ENCODE results near the gene KLF16. TPM values are rescaled to one million over a fixed set of nuclear protein-coding genes. Genes with fewer than 3 reads are reported as not detected.

KLF16 gene
- total RNA-seq, 1 donor = 6.9 TPM

GRCh38 chr19:1833540-1833939, 29.8 kb downstream of the KLF16 start:
- H3K4me3 ChIP-seq (ENCODE audit: insufficient read depth, low read length) = no peak overlapping the region
- H3K27me3 ChIP-seq (ENCODE audit: insufficient read depth, low read length) = no peaks in the 10 kb centered on the region
- H3K36me3 ChIP-seq (ENCODE audit: insufficient read depth, low read length) = peaks cover 7% of the 10 kb centered on the region
- no peak for DNase-seq (ENCODE audit: insufficient read length, low spot score, missing footprints)
- H3K4me2 ChIP-seq (ENCODE audit: insufficient read depth, low read length) = no peak overlapping the region
- peaks cover 2% of the 10 kb centered on the region for H3K4me1 ChIP-seq (ENCODE audit: insufficient read depth, low read length)
- H3K27ac ChIP-seq (ENCODE audit: low read depth, low read length) = no peak overlapping the region
- H3K9me3 ChIP-seq (ENCODE audit: low read depth, low read length) = no peaks in the 10 kb centered on the region
- peaks cover 89% of the 10 kb centered on the region for H3K79me2 ChIP-seq (ENCODE audit: insufficient read depth, low read length)
- H4K20me1 ChIP-seq (ENCODE audit: insufficient read depth, low read length) = peaks cover 72% of the 10 kb centered on the region
- no peak overlapping the region for H2AFZ ChIP-seq (ENCODE audit: low read length)
- TF ChIP-seq, protein P1, sequence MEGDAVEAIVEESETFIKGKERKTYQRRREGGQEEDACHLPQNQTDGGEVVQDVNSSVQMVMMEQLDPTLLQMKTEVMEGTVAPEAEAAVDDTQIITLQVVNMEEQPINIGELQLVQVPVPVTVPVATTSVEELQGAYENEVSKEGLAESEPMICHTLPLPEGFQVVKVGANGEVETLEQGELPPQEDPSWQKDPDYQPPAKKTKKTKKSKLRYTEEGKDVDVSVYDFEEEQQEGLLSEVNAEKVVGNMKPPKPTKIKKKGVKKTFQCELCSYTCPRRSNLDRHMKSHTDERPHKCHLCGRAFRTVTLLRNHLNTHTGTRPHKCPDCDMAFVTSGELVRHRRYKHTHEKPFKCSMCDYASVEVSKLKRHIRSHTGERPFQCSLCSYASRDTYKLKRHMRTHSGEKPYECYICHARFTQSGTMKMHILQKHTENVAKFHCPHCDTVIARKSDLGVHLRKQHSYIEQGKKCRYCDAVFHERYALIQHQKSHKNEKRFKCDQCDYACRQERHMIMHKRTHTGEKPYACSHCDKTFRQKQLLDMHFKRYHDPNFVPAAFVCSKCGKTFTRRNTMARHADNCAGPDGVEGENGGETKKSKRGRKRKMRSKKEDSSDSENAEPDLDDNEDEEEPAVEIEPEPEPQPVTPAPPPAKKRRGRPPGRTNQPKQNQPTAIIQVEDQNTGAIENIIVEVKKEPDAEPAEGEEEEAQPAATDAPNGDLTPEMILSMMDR (IDR thresholded peaks at IDR 0.05; ENCODE audit: extremely low read depth, low read depth, low read length) = no peak

- Histone ChIP-seq H3K4me1 (ENCODE audit: insufficient read depth, low read length) (no peaks in the 10 kb centered on the region), H3K4me2 (ENCODE audit: insufficient read depth, low read length) (no peak overlapping the region), H3K9me3 (ENCODE audit: low read depth, low read length) (no peaks in the 10 kb centered on the region), H3K27ac (ENCODE audit: low read depth, low read length) (no peak overlapping the region), H3K79me2 (ENCODE audit: insufficient read depth, low read length) (peaks cover 81% of the 10 kb centered on the region), H4K20me1 (ENCODE audit: insufficient read depth, low read length) (peaks cover 62% of the 10 kb centered on the region), H3K36me3 (ENCODE audit: insufficient read depth, low read length) (peaks cover 7% of the 10 kb centered on the region), H3K27me3 (ENCODE audit: insufficient read depth, low read length) (no peaks in the 10 kb centered on the region), H3K4me3 (ENCODE audit: insufficient read depth, low read length) (no peak overlapping the region), H2AFZ (ENCODE audit: low read length) (no peak overlapping the region)
- no peak for DNase-seq (ENCODE audit: insufficient read length, low spot score, missing footprints)
- TF ChIP-seq, protein P1 (IDR thresholded peaks at IDR 0.05; ENCODE audit: extremely low read depth, low read depth, low read length) = no peak
Observed at GRCh38 chr19:1832046-1832663, 31.2 kb downstream of the KLF16 start.

DNA sequence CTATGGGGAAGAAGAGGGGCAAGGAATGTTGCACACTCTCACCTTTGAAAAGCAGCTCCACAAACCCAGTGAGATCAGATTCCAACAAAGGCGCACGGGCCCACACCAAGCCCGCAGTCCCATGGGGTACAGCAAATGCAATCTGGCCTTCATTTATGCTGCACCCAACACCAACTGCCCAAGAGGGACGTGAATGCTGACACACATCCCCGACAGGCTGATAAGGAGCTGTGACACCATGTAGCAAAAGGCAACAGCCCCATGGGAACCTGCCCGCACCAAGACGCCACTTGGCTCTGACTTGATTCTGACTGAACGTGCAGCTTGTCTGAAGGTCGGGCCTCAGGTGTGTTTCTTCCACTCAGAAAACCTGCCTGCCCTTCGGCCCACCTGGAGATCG, 32.4 kb downstream of the KLF16 start:
- no peaks in the 10 kb centered on the region for H3K4me1 ChIP-seq (ENCODE audit: insufficient read depth, low read length)
- no peaks in the 10 kb centered on the region for H3K9me3 ChIP-seq (ENCODE audit: low read depth, low read length)
- no peak overlapping the region for H2AFZ ChIP-seq (ENCODE audit: low read length)
- peaks cover 60% of the 10 kb centered on the region for H4K20me1 ChIP-seq (ENCODE audit: insufficient read depth, low read length)
- H3K27me3 ChIP-seq (ENCODE audit: insufficient read depth, low read length) = no peaks in the 10 kb centered on the region
- no peak overlapping the region for H3K4me2 ChIP-seq (ENCODE audit: insufficient read depth, low read length)
- H3K79me2 ChIP-seq (ENCODE audit: insufficient read depth, low read length) = peaks cover 75% of the 10 kb centered on the region
- TF ChIP-seq, protein P1 (IDR thresholded peaks at IDR 0.05; ENCODE audit: extremely low read depth, low read depth, low read length) = no peak
- H3K36me3 ChIP-seq (ENCODE audit: insufficient read depth, low read length) = peaks cover 7% of the 10 kb centered on the region
- H3K27ac ChIP-seq (ENCODE audit: low read depth, low read length) = no peak overlapping the region
- H3K4me3 ChIP-seq (ENCODE audit: insufficient read depth, low read length) = no peak overlapping the region
- DNase-seq (ENCODE audit: insufficient read length, low spot score, missing footprints) = no peak

DNA sequence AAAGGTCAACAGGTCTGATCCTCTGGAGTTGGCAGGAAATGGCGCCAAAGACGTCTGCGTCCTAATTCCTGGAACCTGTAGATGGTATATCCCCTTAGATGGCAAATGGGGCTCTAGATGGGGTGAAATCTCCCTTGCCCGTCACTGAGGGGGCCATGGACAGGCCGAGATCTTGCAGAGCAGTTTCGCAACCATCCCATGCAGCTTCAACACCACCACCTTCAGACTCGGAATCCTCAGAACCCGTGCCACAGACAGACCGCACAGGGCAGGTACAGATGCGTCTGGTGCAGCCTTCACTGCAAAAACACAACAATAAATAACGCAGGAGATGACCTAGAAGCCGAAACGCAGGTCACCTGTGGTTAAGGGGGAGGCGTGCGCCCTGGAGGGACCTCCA, 32.8 kb downstream of the KLF16 start:
- Histone ChIP-seq H3K4me1 (ENCODE audit: insufficient read depth, low read length) (no peaks in the 10 kb centered on the region), H4K20me1 (ENCODE audit: insufficient read depth, low read length) (peaks cover 61% of the 10 kb centered on the region), H3K9me3 (ENCODE audit: low read depth, low read length) (no peaks in the 10 kb centered on the region), H3K4me3 (ENCODE audit: insufficient read depth, low read length) (no peak overlapping the region), H3K4me2 (ENCODE audit: insufficient read depth, low read length) (no peak overlapping the region), H3K79me2 (ENCODE audit: insufficient read depth, low read length) (peaks cover 74% of the 10 kb centered on the region), H3K27ac (ENCODE audit: low read depth, low read length) (no peak overlapping the region), H2AFZ (ENCODE audit: low read length) (no peak overlapping the region), H3K36me3 (ENCODE audit: insufficient read depth, low read length) (peaks cover 11% of the 10 kb centered on the region), H3K27me3 (ENCODE audit: insufficient read depth, low read length) (no peaks in the 10 kb centered on the region)
- DNase-seq (ENCODE audit: insufficient read length, low spot score, missing footprints) = no peak
- TF ChIP-seq, protein P1 (IDR thresholded peaks at IDR 0.05; ENCODE audit: extremely low read depth, low read depth, low read length) = no peak
